D721Med (cell line): Measurements from ENCODE around the gene GPR135.

ENCODE experiments used
- DNase-seq: peaks from one replicate; pipeline ENCODE4 v3.0.0; 2011; ENCODE audit warnings: low spot score; ENCODE audit not compliant: insufficient read length
- FAIRE-seq: peaks from 2 replicates; lab custom pipeline; 2011; peaks lifted over from hg19 to GRCh38; lab: Jason Lieb, UNC
- TF ChIP-seq, protein P1 (sequence below): IDR thresholded peaks from 2 replicates; pipeline ENCODE4 v1.5.1; 2012; ENCODE audit warnings: mild to moderate bottlenecking, control low read depth; ENCODE audit not compliant: insufficient read depth; ENCODE audit errors: missing control alignments

GPR135 gene

GRCh38 chr14:59478540-59478939 lies 13.4 kb upstream of the GPR135 start:
- no peak for FAIRE-seq
- TF ChIP-seq, protein P1, sequence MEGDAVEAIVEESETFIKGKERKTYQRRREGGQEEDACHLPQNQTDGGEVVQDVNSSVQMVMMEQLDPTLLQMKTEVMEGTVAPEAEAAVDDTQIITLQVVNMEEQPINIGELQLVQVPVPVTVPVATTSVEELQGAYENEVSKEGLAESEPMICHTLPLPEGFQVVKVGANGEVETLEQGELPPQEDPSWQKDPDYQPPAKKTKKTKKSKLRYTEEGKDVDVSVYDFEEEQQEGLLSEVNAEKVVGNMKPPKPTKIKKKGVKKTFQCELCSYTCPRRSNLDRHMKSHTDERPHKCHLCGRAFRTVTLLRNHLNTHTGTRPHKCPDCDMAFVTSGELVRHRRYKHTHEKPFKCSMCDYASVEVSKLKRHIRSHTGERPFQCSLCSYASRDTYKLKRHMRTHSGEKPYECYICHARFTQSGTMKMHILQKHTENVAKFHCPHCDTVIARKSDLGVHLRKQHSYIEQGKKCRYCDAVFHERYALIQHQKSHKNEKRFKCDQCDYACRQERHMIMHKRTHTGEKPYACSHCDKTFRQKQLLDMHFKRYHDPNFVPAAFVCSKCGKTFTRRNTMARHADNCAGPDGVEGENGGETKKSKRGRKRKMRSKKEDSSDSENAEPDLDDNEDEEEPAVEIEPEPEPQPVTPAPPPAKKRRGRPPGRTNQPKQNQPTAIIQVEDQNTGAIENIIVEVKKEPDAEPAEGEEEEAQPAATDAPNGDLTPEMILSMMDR, result no peak

DNA sequence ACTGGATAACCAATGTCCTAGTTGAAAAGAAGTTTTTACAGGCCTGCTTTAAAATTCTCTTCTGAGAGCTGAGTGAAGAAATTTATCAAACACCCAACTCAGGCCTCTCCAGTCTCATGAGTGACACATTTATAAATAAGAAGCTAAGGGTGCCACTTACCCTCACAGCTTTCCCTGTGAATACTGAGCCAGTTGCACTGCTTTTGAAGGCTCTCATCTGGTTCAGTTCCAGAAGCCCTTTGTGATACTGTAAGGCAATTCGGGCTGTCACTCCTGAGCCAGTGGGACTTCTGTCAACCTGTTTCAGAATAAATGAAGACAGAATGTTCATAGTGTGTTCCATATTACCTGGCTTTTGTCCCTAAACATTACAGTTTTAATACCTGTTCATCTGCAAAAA lies 10.5 kb upstream of the GPR135 start:
- TF ChIP-seq, protein P1, result no peak
- FAIRE-seq (no peak), DNase-seq (no peak)

More at GRCh38 chr14:59478540-59478939, 13.4 kb upstream of the GPR135 start:
- no peak for DNase-seq

- DNase-seq, result no peak
- TF ChIP-seq, protein P1, result no peak
- FAIRE-seq, result no peak
Measured at GRCh38 chr14:59474172-59474571, 9.0 kb upstream of the GPR135 start.

DNA sequence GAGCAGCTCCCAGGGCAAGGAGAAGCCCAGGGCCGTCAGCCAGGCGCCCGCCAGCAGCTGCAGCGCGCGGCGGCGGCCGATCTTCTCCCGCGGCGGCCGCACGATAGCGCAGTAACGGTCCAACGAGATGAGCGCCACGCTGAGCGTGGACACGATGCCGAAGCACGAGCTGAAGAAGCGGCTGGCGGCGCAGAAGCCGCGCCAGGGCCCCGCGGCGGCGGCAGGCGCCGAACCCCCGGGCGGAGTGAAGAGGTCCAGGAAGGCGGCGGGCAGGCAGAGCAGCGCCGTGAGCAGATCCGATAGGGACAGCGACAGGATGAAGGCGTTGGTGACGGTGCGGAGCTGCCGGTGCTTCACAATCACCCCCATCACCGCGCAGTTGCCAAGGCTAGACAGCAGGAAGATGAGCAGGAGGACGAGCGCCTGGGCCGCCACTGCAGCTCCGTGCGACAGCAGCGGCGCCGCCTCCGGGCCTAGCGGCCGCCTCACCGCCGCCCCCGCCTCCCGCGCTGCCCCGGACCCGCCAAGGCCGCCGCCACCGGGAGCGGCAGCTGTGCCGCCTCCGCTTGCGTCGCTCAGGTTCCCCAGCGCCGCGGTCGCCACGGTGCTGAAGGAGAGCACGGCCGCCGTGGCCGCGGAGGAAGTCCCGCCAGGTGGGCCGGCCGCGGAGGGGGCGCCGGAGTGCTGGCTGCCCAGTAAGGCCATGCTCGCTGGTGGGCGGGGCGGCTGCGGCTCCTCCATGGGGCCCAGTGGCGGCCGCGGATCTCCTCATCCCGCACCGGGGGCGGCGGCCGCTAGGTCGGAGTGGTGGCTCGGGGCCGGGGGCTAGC lies 479 bp downstream of the GPR135 start:
- DNase-seq, result peak; percentile 31
- FAIRE-seq, result no peak
- TF ChIP-seq, protein P1, result no peak

- FAIRE-seq (no peak), DNase-seq (no peak)
- TF ChIP-seq, protein P1, result no peak
Measured at GRCh38 chr14:59463787-59464485, 1.2 kb downstream of the GPR135 start.

- FAIRE-seq, result no peak
- TF ChIP-seq, protein P1, result no peak
- no peak for DNase-seq
Measured at GRCh38 chr14:59461891-59462290, 3.3 kb downstream of the GPR135 start.

DNA sequence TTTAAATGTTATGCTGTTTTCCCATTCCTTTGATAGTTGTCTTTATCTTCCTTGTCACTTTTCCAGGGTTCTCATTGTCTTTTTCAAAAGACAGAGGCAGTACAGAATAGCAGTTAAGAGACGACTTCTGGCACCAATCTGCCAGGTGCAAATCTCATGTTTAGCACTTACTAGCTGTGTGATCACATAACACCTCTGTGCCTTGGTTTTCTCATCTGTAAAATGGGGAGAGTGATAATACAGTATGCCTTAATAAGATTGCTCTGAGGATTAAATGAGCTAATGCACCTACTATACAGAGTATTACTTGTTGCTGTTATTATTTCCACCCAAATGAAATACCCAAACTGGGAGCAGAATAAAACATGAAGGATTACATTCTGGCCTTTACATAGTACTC lies 4.8 kb downstream of the GPR135 start:
- TF ChIP-seq, protein P1, result no peak
- DNase-seq (no peak), FAIRE-seq (no peak)
